Spleen (tissue), 7 donors: ENCODE data around the gene HERC3.

Experiments
- CTCF ChIP-seq, 11 experiments: fragments of 200-600 bp in 7 of 11; fragments of 450-650 bp in 4 of 11; sonication (generic) in 4 of 11; IDR thresholded peaks in 8 of 11; conservative IDR thresholded peaks in 3 of 11; 1 replicate in 7 of 11; 2 replicates in 4 of 11; pipeline versions ENCODE4 v1.4.0 to v1.8.0; 2016 to 2021; ENCODE audit warnings: antibody characterized with exemption in 11 of 11, inconsistent platforms in 4 of 11, mild to moderate bottlenecking in 1 of 11
- POLR2A ChIP-seq, 3 donors: fragments of 450-650 bp; IDR thresholded peaks; one replicate each; pipeline ENCODE4 v1.5.1; 2017; ENCODE audit warnings: antibody characterized with exemption in 3 of 3, mild to moderate bottlenecking in 1 of 3
- POLR2AphosphoS5 ChIP-seq, 3 donors: sonication (generic); formaldehyde crosslinking; IDR thresholded peaks; one replicate each; pipeline ENCODE4 v1.5.1; 2017; ENCODE audit warnings: antibody characterized with exemption in 3 of 3
- donor health status: DM: no; HTN: no; CAD: no; lungs with moderate emphysema.
- donor health status: DM: no; HTN: no; CAD: no.
- donor health status: DM: no; HTN: no; CAD: no.

GRCh38 chr4:88751258-88752075 is 159.2 kb downstream of the HERC3 start:
- no peak for TF ChIP-seq CTCF (IDR thresholded peaks at IDR 0.05 in 8 of 11, conservative IDR thresholded peaks at IDR 0.05 in 3 of 11)
- TF ChIP-seq POLR2A (IDR thresholded peaks at IDR 0.05) = no peak
- no peak for TF ChIP-seq POLR2AphosphoS5 (IDR thresholded peaks at IDR 0.05)
